GM12872 (cell line): ENCODE data around the gene ACTR6.

ENCODE experiments used
- CTCF ChIP-seq: IDR thresholded peaks from 3 replicates; pipeline ENCODE4 v1.5.1; 2011; ENCODE audit warnings: low read depth, mild to moderate bottlenecking, low read length, moderate library complexity; ENCODE audit not compliant: insufficient read depth

Gene ACTR6

GRCh38 chr12:100199347-100200149 lies 1.1 kb upstream of the ACTR6 start:
- TF ChIP-seq CTCF, result no peak

GRCh38 chr12:100201604-100202423 lies 1.2 kb downstream of the ACTR6 start:
- no peak for TF ChIP-seq CTCF

- TF ChIP-seq CTCF, result no peak
These were observed 6.7 kb downstream of the ACTR6 start for GRCh38 chr12:100207311-100207710.

- no peak for TF ChIP-seq CTCF
These were observed 8.2 kb downstream of the ACTR6 start for GRCh38 chr12:100208834-100209233.

GRCh38 chr12:100211698-100212097 lies 11.1 kb downstream of the ACTR6 start:
- no peak for TF ChIP-seq CTCF

GRCh38 chr12:100213016-100213891 lies 12.6 kb downstream of the ACTR6 start:
- no peak for TF ChIP-seq CTCF

GRCh38 chr12:100214518-100214917 lies 13.9 kb downstream of the ACTR6 start:
- no peak for TF ChIP-seq CTCF
